Gastroesophageal sphincter (tissue), 3 donors: ENCODE measurements around the gene EXOC3L2.

Experiments
- POLR2A ChIP-seq, 2 donors: fragments of 450-650 bp; IDR thresholded peaks; one replicate each; pipeline ENCODE4 v1.6.1; 2017; ENCODE audit warnings: antibody characterized with exemption in 2 of 2, mild to moderate bottlenecking in 2 of 2, moderate library complexity in 1 of 2
- TF ChIP-seq, protein P1 (sequence below), 4 experiments: fragments of 200-600 bp in 2 of 4; fragments of 450-650 bp in 2 of 4; sonication (generic) in 1 of 4; IDR thresholded peaks; one replicate each; pipeline ENCODE4 v1.5.1; 2017 to 2019; ENCODE audit warnings: antibody characterized with exemption in 4 of 4, mild to moderate bottlenecking in 2 of 4, moderate library complexity in 2 of 4

- TF ChIP-seq, protein P1, sequence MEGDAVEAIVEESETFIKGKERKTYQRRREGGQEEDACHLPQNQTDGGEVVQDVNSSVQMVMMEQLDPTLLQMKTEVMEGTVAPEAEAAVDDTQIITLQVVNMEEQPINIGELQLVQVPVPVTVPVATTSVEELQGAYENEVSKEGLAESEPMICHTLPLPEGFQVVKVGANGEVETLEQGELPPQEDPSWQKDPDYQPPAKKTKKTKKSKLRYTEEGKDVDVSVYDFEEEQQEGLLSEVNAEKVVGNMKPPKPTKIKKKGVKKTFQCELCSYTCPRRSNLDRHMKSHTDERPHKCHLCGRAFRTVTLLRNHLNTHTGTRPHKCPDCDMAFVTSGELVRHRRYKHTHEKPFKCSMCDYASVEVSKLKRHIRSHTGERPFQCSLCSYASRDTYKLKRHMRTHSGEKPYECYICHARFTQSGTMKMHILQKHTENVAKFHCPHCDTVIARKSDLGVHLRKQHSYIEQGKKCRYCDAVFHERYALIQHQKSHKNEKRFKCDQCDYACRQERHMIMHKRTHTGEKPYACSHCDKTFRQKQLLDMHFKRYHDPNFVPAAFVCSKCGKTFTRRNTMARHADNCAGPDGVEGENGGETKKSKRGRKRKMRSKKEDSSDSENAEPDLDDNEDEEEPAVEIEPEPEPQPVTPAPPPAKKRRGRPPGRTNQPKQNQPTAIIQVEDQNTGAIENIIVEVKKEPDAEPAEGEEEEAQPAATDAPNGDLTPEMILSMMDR (IDR thresholded peaks at IDR 0.05): no peak
- TF ChIP-seq POLR2A (IDR thresholded peaks at IDR 0.05): no peak
Measured at GRCh38 chr19:45275370-45275971, 30.3 kb upstream of the EXOC3L2 start.
